Neural progenitor cell (in vitro differentiated cells): ENCODE results near the gene FRAS1. TPM values are rescaled to one million over a fixed set of nuclear protein-coding genes. Genes with fewer than 3 reads are reported as not detected.

Experiments used
- DNase-seq: peaks from one replicate; pipeline ENCODE4 v3.0.0-alpha.2; 2016; ENCODE audit warnings: low spot score
- H2AFZ ChIP-seq: fragments of 200-600 bp; sonication (generic); replicated peaks from 2 replicates; pipeline ENCODE4 v1.6.1; 2016; ENCODE audit warnings: antibody characterized with exemption
- H3F3A ChIP-seq: fragments of 200-600 bp; sonication (generic); 2 replicates; pipeline ENCODE4 v1.6.1; 2016; ENCODE audit warnings: antibody characterized with exemption, low read depth
- H3K27ac ChIP-seq: fragments of 200-600 bp; sonication (generic); 2 replicates; pipeline ENCODE4 v1.5.1; 2016; ENCODE audit warnings: mild to moderate bottlenecking
- H3K27me3 ChIP-seq: fragments of 200-600 bp; sonication (generic); 2 replicates; pipeline ENCODE4 v1.6.1; 2016; ENCODE audit warnings: mild to moderate bottlenecking, moderate library complexity
- H3K36me3 ChIP-seq: fragments of 200-600 bp; sonication (generic); 2 replicates; pipeline ENCODE4 v1.5.1; 2016
- H3K4me1 ChIP-seq: fragments of 200-600 bp; sonication (generic); 2 replicates; pipeline ENCODE4 v1.6.1; 2016; ENCODE audit warnings: mixed run types
- H3K4me2 ChIP-seq: fragments of 200-600 bp; sonication (generic); 2 replicates; pipeline ENCODE4 v1.6.1; 2016
- H3K4me3 ChIP-seq: fragments of 200-600 bp; sonication (generic); 2 replicates; pipeline ENCODE4 v1.5.1; 2016
- H3K79me2 ChIP-seq: fragments of 200-600 bp; sonication (generic); 2 replicates; pipeline ENCODE4 v1.6.1; 2016; ENCODE audit warnings: low read depth
- H3K9ac ChIP-seq: fragments of 200-600 bp; sonication (generic); 2 replicates; pipeline ENCODE4 v1.6.1; 2016
- H3K9me3 ChIP-seq: fragments of 200-600 bp; sonication (generic); 2 replicates; pipeline ENCODE4 v1.5.1; 2016; ENCODE audit warnings: low read depth
- H4K20me1 ChIP-seq: fragments of 200-600 bp; sonication (generic); 2 replicates; pipeline ENCODE4 v1.6.1; 2016; ENCODE audit warnings: low read depth
- H3K27ac Mint-ChIP-seq: 3 replicates; pipeline ENCODE4 v1.8.0; 2021; ENCODE audit warnings: mixed read lengths
- H3K27me3 Mint-ChIP-seq: 2 replicates; pipeline ENCODE4 v1.8.0; 2022; ENCODE audit warnings: low read depth, mild to moderate bottlenecking, inconsistent platforms, moderate library complexity, mixed read lengths; ENCODE audit not compliant: insufficient read depth
- H3K36me3 Mint-ChIP-seq: 3 replicates; pipeline ENCODE4 v1.8.0; 2021; ENCODE audit warnings: mixed read lengths
- H3K4me1 Mint-ChIP-seq: 3 replicates; pipeline ENCODE4 v1.8.0; 2021; ENCODE audit warnings: mixed read lengths
- H3K4me3 Mint-ChIP-seq: 3 replicates; pipeline ENCODE4 v1.8.0; 2021; ENCODE audit warnings: mild to moderate bottlenecking, moderate library complexity, mixed read lengths
- H3K9me3 Mint-ChIP-seq: 3 replicates; pipeline ENCODE4 v1.8.0; 2020; ENCODE audit warnings: mixed read lengths
- CTCF ChIP-seq: fragments of 200-600 bp; sonication (generic); IDR thresholded peaks from 2 replicates; pipeline ENCODE4 v1.5.1; 2017; ENCODE audit warnings: antibody characterized with exemption, mild to moderate bottlenecking
- EZH2 ChIP-seq: fragments of 200-600 bp; sonication (generic); IDR thresholded peaks from 2 replicates; pipeline ENCODE4 v1.6.1; 2017; ENCODE audit warnings: antibody characterized with exemption, mild to moderate bottlenecking, moderate library complexity
- EZH2phosphoT487 ChIP-seq: fragments of 200-600 bp; sonication (generic); IDR thresholded peaks from 2 replicates; pipeline ENCODE4 v1.6.1; 2017; ENCODE audit warnings: antibody characterized with exemption
- total RNA-seq: library from RNA; depleted of rRNA; stranded (reverse); fragments of >200 nt; gene quantifications from 2 replicates; pipeline ENCODE4 v1.2.3, GENCODE V29; 2015; ENCODE audit warnings: low replicate concordance

Gene FRAS1
- total RNA-seq, 1 donor from 2014 or later: 21.3 TPM

GRCh38 chr4:78379991-78380729 is 323.0 kb downstream of the FRAS1 start:
- no peak overlapping the region for H3K4me2 ChIP-seq
- Mint-ChIP-seq H3K27me3 (no peaks in the 10 kb centered on the region), H3K36me3 (peaks cover 21% of the 10 kb centered on the region), H3K4me3 (no peak overlapping the region), H3K27ac (no peak overlapping the region), H3K9me3 (no peaks in the 10 kb centered on the region), H3K4me1 (no peaks in the 10 kb centered on the region)
- no peak overlapping the region for H3K4me3 ChIP-seq
- H3K4me1 ChIP-seq: no peaks in the 10 kb centered on the region
- H3K27me3 ChIP-seq: no peaks in the 10 kb centered on the region
- no peak overlapping the region for H3K27ac ChIP-seq
- TF ChIP-seq EZH2: no peak
- TF ChIP-seq CTCF: no peak
- no peak for TF ChIP-seq EZH2phosphoT487
- no peak overlapping the region for H3K9ac ChIP-seq
- H3F3A ChIP-seq: no peaks in the 10 kb centered on the region
- H3K9me3 ChIP-seq: no peaks in the 10 kb centered on the region
- no peaks in the 10 kb centered on the region for H3K79me2 ChIP-seq
- no peak for DNase-seq
- H2AFZ ChIP-seq: no peak overlapping the region
- no peaks in the 10 kb centered on the region for H4K20me1 ChIP-seq
- no peaks in the 10 kb centered on the region for H3K36me3 ChIP-seq

GRCh38 chr4:78386679-78387078 is 329.6 kb downstream of the FRAS1 start:
- H3K4me1 Mint-ChIP-seq: no peaks in the 10 kb centered on the region
- Histone ChIP-seq H3K36me3 (no peaks in the 10 kb centered on the region), H3K4me3 (no peak overlapping the region), H3K4me2 (no peak overlapping the region), H3K27ac (no peak overlapping the region), H3K27me3 (no peaks in the 10 kb centered on the region), H4K20me1 (no peaks in the 10 kb centered on the region), H3K4me1 (no peaks in the 10 kb centered on the region), H3F3A (no peaks in the 10 kb centered on the region), H3K79me2 (no peaks in the 10 kb centered on the region), H2AFZ (no peak overlapping the region), H3K9ac (no peak overlapping the region), H3K9me3 (no peaks in the 10 kb centered on the region)
- no peaks in the 10 kb centered on the region for H3K9me3 Mint-ChIP-seq
- H3K27me3 Mint-ChIP-seq: no peaks in the 10 kb centered on the region
- H3K36me3 Mint-ChIP-seq: peaks cover 19% of the 10 kb centered on the region
- no peak overlapping the region for H3K4me3 Mint-ChIP-seq
- TF ChIP-seq EZH2phosphoT487: no peak
- TF ChIP-seq CTCF: no peak
- no peak for TF ChIP-seq EZH2
- DNase-seq: no peak
- no peak overlapping the region for H3K27ac Mint-ChIP-seq

- peaks cover 6% of the 10 kb centered on the region for H3K9me3 ChIP-seq
- no peaks in the 10 kb centered on the region for H3K4me1 ChIP-seq
- no peaks in the 10 kb centered on the region for H3K36me3 ChIP-seq
- Mint-ChIP-seq H3K9me3 (peaks cover 20% of the 10 kb centered on the region), H3K36me3 (peaks cover 6% of the 10 kb centered on the region), H3K27me3 (no peaks in the 10 kb centered on the region), H3K4me3 (no peak overlapping the region), H3K4me1 (no peaks in the 10 kb centered on the region), H3K27ac (no peak overlapping the region)
- no peak overlapping the region for H2AFZ ChIP-seq
- H4K20me1 ChIP-seq: no peaks in the 10 kb centered on the region
- H3K27ac ChIP-seq: no peak overlapping the region
- no peaks in the 10 kb centered on the region for H3K79me2 ChIP-seq
- no peaks in the 10 kb centered on the region for H3K27me3 ChIP-seq
- no peak for DNase-seq
- no peak overlapping the region for H3K4me2 ChIP-seq
- no peak overlapping the region for H3K9ac ChIP-seq
- no peak for TF ChIP-seq CTCF
- TF ChIP-seq EZH2phosphoT487: no peak
- TF ChIP-seq EZH2: no peak
- H3F3A ChIP-seq: no peaks in the 10 kb centered on the region
- H3K4me3 ChIP-seq: no peak overlapping the region
Observed at GRCh38 chr4:78395642-78396041, 338.5 kb downstream of the FRAS1 start.
